GM21723 (cell line): ENCODE data around the gene A1BG.
A peak's percentile ranks its signal among the peaks of the same experiment; 100 is the strongest.

Experiments used
- ATAC-seq: cut with Tn5 transposase; IDR thresholded peaks from one replicate; pipeline ENCODE4 v1.9.1; 2021; ENCODE audit warnings: mild to moderate bottlenecking, moderate library complexity; ENCODE audit not compliant: unreplicated experiment

The A1BG gene

GRCh38 chr19:58352760-58353671 is at the start of gene A1BG:
Gene A1BG (minus strand): TSS chr19:58353492. CDS start chr19:58353437, 55 bp downstream.
- no peak for ATAC-seq

- ATAC-seq: no peak
Measured at GRCh38 chr19:58401840-58402421, 48.6 kb upstream of the A1BG start.

- peak; percentile 96 for ATAC-seq
Measured at GRCh38 chr19:58400916-58401839, 47.9 kb upstream of the A1BG start.

GRCh38 chr19:58400316-58400915 is 47.1 kb upstream of the A1BG start:
- no peak for ATAC-seq

- no peak for ATAC-seq
Measured at GRCh38 chr19:58399903-58400302, 46.6 kb upstream of the A1BG start.

GRCh38 chr19:58398545-58398944 is 45.3 kb upstream of the A1BG start:
- ATAC-seq: no peak

GRCh38 chr19:58398087-58398486 is 44.8 kb upstream of the A1BG start:
- ATAC-seq: no peak

- ATAC-seq: no peak
Measured at GRCh38 chr19:58397533-58398037, 44.3 kb upstream of the A1BG start.

GRCh38 chr19:58396691-58397532 is 43.6 kb upstream of the A1BG start:
- no peak for ATAC-seq

- ATAC-seq: no peak
Measured at GRCh38 chr19:58395979-58396627, 42.8 kb upstream of the A1BG start.

GRCh38 chr19:58395220-58395978 is 42.1 kb upstream of the A1BG start, which contains the start of gene RNF225:
Gene RNF225 (plus strand): TSS chr19:58395656. CDS start chr19:58396090, 434 bp downstream.
- ATAC-seq: no peak

- no peak for ATAC-seq
Measured at GRCh38 chr19:58394821-58395219, 41.5 kb upstream of the A1BG start.

GRCh38 chr19:58393725-58394033 is 40.4 kb upstream of the A1BG start:
- ATAC-seq: no peak

GRCh38 chr19:58392945-58393724 is 39.8 kb upstream of the A1BG start:
- ATAC-seq: no peak

GRCh38 chr19:58388175-58388526 is 34.9 kb upstream of the A1BG start:
- ATAC-seq: no peak

- ATAC-seq: no peak
Measured at GRCh38 chr19:58387338-58388174, 34.3 kb upstream of the A1BG start.
